HL-60 (cell line): ENCODE results near the gene ASTN2.

Experiments
- GABPA ChIP-seq: IDR thresholded peaks from 2 replicates; pipeline ENCODE4 v1.6.1; 2012; ENCODE audit warnings: low read depth
- TF ChIP-seq, protein P1 (sequence below): IDR thresholded peaks from one replicate; pipeline ENCODE4 v1.5.1; 2011; ENCODE audit warnings: low read length, control low read depth, inconsistent platforms; ENCODE audit not compliant: insufficient read depth

DNA sequence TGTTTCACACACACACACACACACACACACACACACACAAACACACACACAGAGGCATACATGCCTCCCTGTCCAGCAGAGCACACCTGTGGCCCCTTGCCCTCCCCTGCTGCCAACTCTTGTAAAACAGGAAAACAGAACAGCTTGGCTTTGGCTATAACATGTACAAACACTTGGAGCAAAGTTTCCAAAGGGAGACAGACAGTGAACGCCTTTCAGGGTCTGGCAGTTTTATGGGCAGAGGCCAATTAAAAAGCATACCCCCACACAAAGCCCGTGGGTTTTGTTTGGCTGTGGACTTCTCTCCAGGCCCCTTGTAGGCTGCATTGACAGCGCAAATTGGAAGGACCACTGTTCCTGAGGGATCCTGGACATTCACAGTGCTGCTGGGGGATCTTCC is 995.7 kb downstream of the ASTN2 start:
- TF ChIP-seq, protein P1, sequence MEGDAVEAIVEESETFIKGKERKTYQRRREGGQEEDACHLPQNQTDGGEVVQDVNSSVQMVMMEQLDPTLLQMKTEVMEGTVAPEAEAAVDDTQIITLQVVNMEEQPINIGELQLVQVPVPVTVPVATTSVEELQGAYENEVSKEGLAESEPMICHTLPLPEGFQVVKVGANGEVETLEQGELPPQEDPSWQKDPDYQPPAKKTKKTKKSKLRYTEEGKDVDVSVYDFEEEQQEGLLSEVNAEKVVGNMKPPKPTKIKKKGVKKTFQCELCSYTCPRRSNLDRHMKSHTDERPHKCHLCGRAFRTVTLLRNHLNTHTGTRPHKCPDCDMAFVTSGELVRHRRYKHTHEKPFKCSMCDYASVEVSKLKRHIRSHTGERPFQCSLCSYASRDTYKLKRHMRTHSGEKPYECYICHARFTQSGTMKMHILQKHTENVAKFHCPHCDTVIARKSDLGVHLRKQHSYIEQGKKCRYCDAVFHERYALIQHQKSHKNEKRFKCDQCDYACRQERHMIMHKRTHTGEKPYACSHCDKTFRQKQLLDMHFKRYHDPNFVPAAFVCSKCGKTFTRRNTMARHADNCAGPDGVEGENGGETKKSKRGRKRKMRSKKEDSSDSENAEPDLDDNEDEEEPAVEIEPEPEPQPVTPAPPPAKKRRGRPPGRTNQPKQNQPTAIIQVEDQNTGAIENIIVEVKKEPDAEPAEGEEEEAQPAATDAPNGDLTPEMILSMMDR: no peak
- TF ChIP-seq GABPA: no peak
